ENCODE data around the gene NRF1.

GRCh38 chr7:129742256-129742655, 130.7 kb downstream of the NRF1 start:
- TF ChIP-seq CTCF (IDR thresholded peaks at IDR 0.05; ENCODE audit: low read length) (no peak), EZH2 (optimal IDR thresholded peaks at IDR 0.05; ENCODE audit: low read depth, low read length) (no peak)
